HEK293 (cell line): ENCODE data around the gene TIE1.
A peak's percentile ranks its signal among the peaks of the same experiment; 100 is the strongest.

Experiments
- CTCF ChIA-PET: fragments of 350-600 bp; formaldehyde crosslinking; extraction: SDS; loops from one replicate; lab custom pipeline; 2021; ENCODE audit warnings: antibody characterized with exemption; lab: Yijun Ruan, JAX
- POLR2A ChIA-PET: fragments of 300-600 bp; formaldehyde crosslinking; extraction: SDS; loops from one replicate; lab custom pipeline; 2020; ENCODE audit warnings: antibody characterized with exemption, inconsistent platforms; lab: Yijun Ruan, JAX
- H3K27ac ChIP-seq: fragments of 200-500 bp; sonication (Bioruptor generic); 2 replicates; pipeline ENCODE4 v1.5.1; 2014; ENCODE audit warnings: low read depth, low read length, control low read depth, inconsistent platforms; ENCODE audit errors: extremely low read depth
- H3K36me3 ChIP-seq, 2 experiments: fragments of 200-500 bp in 1 of 2; sonication (Bioruptor generic) in 1 of 2; 1 replicate in 1 of 2; 2 replicates in 1 of 2; pipeline ENCODE4 v1.5.1; 2014 to 2017; ENCODE audit warnings: inconsistent platforms in 2 of 2, low read length in 2 of 2; ENCODE audit not compliant: control insufficient read depth in 2 of 2, insufficient read depth in 1 of 2
- H3K4me1 ChIP-seq: fragments of 200-500 bp; sonication (Bioruptor generic); 2 replicates; pipeline ENCODE4 v1.5.1; 2014; ENCODE audit warnings: mild to moderate bottlenecking, low read length, inconsistent platforms; ENCODE audit not compliant: control insufficient read depth, insufficient read depth
- H3K4me3 ChIP-seq: 2 replicates; pipeline ENCODE4 v1.5.1; 2011; ENCODE audit warnings: low read depth, mild to moderate bottlenecking, control low read depth, low read length, moderate library complexity
- H3K9me3 ChIP-seq: fragments of 200-500 bp; sonication (Bioruptor generic); 2 replicates; pipeline ENCODE4 v1.5.1; 2014; ENCODE audit warnings: low read depth, low read length, inconsistent platforms; ENCODE audit not compliant: control insufficient read depth, insufficient read depth
- BCL11B ChIP-seq: fragments of 450-650 bp; formaldehyde crosslinking; IDR thresholded peaks from 2 replicates; pipeline ENCODE4 v1.5.1; 2016; ENCODE audit warnings: low read depth, missing biosample characterization, missing genetic modification characterization
- HOXD13 ChIP-seq: sonication (generic); formaldehyde crosslinking; IDR thresholded peaks from 2 replicates; pipeline ENCODE4 v1.8.0; 2022; ENCODE audit warnings: missing genetic modification reagents, borderline replicate concordance
- KLF8 ChIP-seq: fragments of 450-650 bp; formaldehyde crosslinking; IDR thresholded peaks from 2 replicates; pipeline ENCODE4 v1.5.1; 2016; ENCODE audit warnings: missing biosample characterization, missing genetic modification characterization
- PATZ1 ChIP-seq: fragments of 450-650 bp; formaldehyde crosslinking; IDR thresholded peaks from 2 replicates; pipeline ENCODE4 v1.5.1; 2016; ENCODE audit warnings: missing biosample characterization, missing genetic modification characterization
- REPIN1 ChIP-seq: fragments of 450-650 bp; formaldehyde crosslinking; IDR thresholded peaks from 2 replicates; pipeline ENCODE4 v1.5.1; 2017; ENCODE audit warnings: missing biosample characterization, missing genetic modification characterization, low read depth
- TCF7L2 ChIP-seq: IDR thresholded peaks from 2 replicates; pipeline ENCODE4 v1.6.1; 2011; ENCODE audit warnings: low read depth, mild to moderate bottlenecking, inconsistent platforms, low read length, moderate library complexity, borderline replicate concordance
- TRIM28 ChIP-seq: IDR thresholded peaks from 2 replicates; pipeline ENCODE4 v1.6.1; 2011; ENCODE audit warnings: low read length, control low read depth, borderline replicate concordance
- WT1 ChIP-seq: fragments of 450-650 bp; formaldehyde crosslinking; IDR thresholded peaks from 2 replicates; pipeline ENCODE4 v1.5.1; 2016; ENCODE audit warnings: missing biosample characterization, missing genetic modification characterization
- ZBTB17 ChIP-seq: fragments of 450-650 bp; formaldehyde crosslinking; IDR thresholded peaks from 2 replicates; pipeline ENCODE4 v1.5.1; 2016; ENCODE audit warnings: missing biosample characterization, missing genetic modification characterization
- ZBTB20 ChIP-seq: fragments of 450-650 bp; formaldehyde crosslinking; IDR thresholded peaks from 2 replicates; pipeline ENCODE4 v1.5.1; 2016; ENCODE audit warnings: missing biosample characterization, missing genetic modification characterization
- ZBTB21 ChIP-seq: fragments of 450-650 bp; formaldehyde crosslinking; IDR thresholded peaks from 2 replicates; pipeline ENCODE4 v1.5.1; 2017; ENCODE audit warnings: missing biosample characterization, missing genetic modification characterization
- ZBTB44 ChIP-seq: fragments of 450-650 bp; IDR thresholded peaks from 2 replicates; pipeline ENCODE4 v1.5.1; 2018; ENCODE audit warnings: missing biosample characterization, mild to moderate bottlenecking, missing genetic modification characterization
- ZEB2 ChIP-seq: fragments of 450-650 bp; formaldehyde crosslinking; IDR thresholded peaks from 2 replicates; pipeline ENCODE4 v1.5.1; 2016; ENCODE audit warnings: missing biosample characterization, missing genetic modification characterization
- ZFHX2 ChIP-seq: fragments of 450-650 bp; formaldehyde crosslinking; conservative IDR thresholded peaks from 2 replicates; pipeline ENCODE4 v1.5.1; 2016; ENCODE audit warnings: missing biosample characterization, missing genetic modification characterization
- ZNF133 ChIP-seq: fragments of 450-650 bp; formaldehyde crosslinking; IDR thresholded peaks from 2 replicates; pipeline ENCODE4 v1.5.1; 2016; ENCODE audit warnings: missing biosample characterization, missing genetic modification characterization
- ZNF16 ChIP-seq: fragments of 450-650 bp; formaldehyde crosslinking; IDR thresholded peaks from 2 replicates; pipeline ENCODE4 v1.5.1; 2016; ENCODE audit warnings: low read depth, missing biosample characterization, missing genetic modification characterization
- ZNF2 ChIP-seq: fragments of 450-650 bp; formaldehyde crosslinking; IDR thresholded peaks from 2 replicates; pipeline ENCODE4 v1.5.1; 2016; ENCODE audit warnings: missing biosample characterization, missing genetic modification characterization
- ZNF280D ChIP-seq: fragments of 450-650 bp; formaldehyde crosslinking; IDR thresholded peaks from 2 replicates; pipeline ENCODE4 v1.5.1; 2016; ENCODE audit warnings: missing biosample characterization, missing genetic modification characterization
- ZNF335 ChIP-seq: fragments of 450-650 bp; formaldehyde crosslinking; conservative IDR thresholded peaks from 2 replicates; pipeline ENCODE4 v1.5.1; 2016; ENCODE audit warnings: missing biosample characterization, missing genetic modification characterization
- ZNF366 ChIP-seq: fragments of 450-650 bp; formaldehyde crosslinking; conservative IDR thresholded peaks from 2 replicates; pipeline ENCODE4 v1.5.1; 2016; ENCODE audit warnings: missing biosample characterization, missing genetic modification characterization
- ZNF391 ChIP-seq: fragments of 450-650 bp; formaldehyde crosslinking; IDR thresholded peaks from 2 replicates; pipeline ENCODE4 v1.5.1; 2016; ENCODE audit warnings: low read depth, missing biosample characterization, missing genetic modification characterization, borderline replicate concordance
- ZNF394 ChIP-seq: fragments of 450-650 bp; formaldehyde crosslinking; IDR thresholded peaks from 2 replicates; pipeline ENCODE4 v1.5.1; 2016; ENCODE audit warnings: missing biosample characterization, missing genetic modification characterization, mild to moderate bottlenecking, moderate library complexity, borderline replicate concordance
- ZNF600 ChIP-seq: fragments of 450-650 bp; formaldehyde crosslinking; IDR thresholded peaks from 2 replicates; pipeline ENCODE4 v1.5.1; 2016; ENCODE audit warnings: missing biosample characterization, missing genetic modification characterization
- ZNF623 ChIP-seq: fragments of 450-650 bp; formaldehyde crosslinking; IDR thresholded peaks from 2 replicates; pipeline ENCODE4 v1.5.1; 2016; ENCODE audit warnings: missing biosample characterization, missing genetic modification characterization
- ZNF639 ChIP-seq: fragments of 450-650 bp; formaldehyde crosslinking; IDR thresholded peaks from 2 replicates; pipeline ENCODE4 v1.5.1; 2016; ENCODE audit warnings: missing biosample characterization, missing genetic modification characterization
- ZNF670 ChIP-seq: fragments of 450-650 bp; formaldehyde crosslinking; IDR thresholded peaks from 2 replicates; pipeline ENCODE4 v1.5.1; 2016; ENCODE audit warnings: missing biosample characterization, missing genetic modification characterization, low read depth
- ZNF677 ChIP-seq: fragments of 450-650 bp; IDR thresholded peaks from 2 replicates; pipeline ENCODE4 v1.5.0; 2018; ENCODE audit warnings: missing biosample characterization, mild to moderate bottlenecking, missing genetic modification characterization, moderate library complexity
- ZNF777 ChIP-seq: fragments of 450-650 bp; formaldehyde crosslinking; IDR thresholded peaks from 2 replicates; pipeline ENCODE4 v1.5.1; 2017; ENCODE audit warnings: missing biosample characterization, missing genetic modification characterization, borderline replicate concordance
- ZNF791 ChIP-seq: fragments of 450-650 bp; formaldehyde crosslinking; IDR thresholded peaks from 2 replicates; pipeline ENCODE4 v1.5.1; 2016; ENCODE audit warnings: missing biosample characterization, missing genetic modification characterization
- ZSCAN16 ChIP-seq: fragments of 450-650 bp; formaldehyde crosslinking; IDR thresholded peaks from 2 replicates; pipeline ENCODE4 v1.5.1; 2016; ENCODE audit warnings: missing biosample characterization, missing genetic modification characterization

The TIE1 gene

GRCh38 chr1:43349594-43350306, 49.0 kb downstream of the TIE1 start:
- Histone ChIP-seq H3K4me1 (0 out of 2 replicates have a peak, but pooled peaks cover 3% of the 10 kb centered on the region), H3K27ac (peak overlapping the region; percentile 48; the same call in 1 of the 2 replicates), H3K4me3 (peak overlapping the region; percentile 55), H3K9me3 (no peaks in the 10 kb centered on the region), H3K36me3 (no peaks in the 10 kb centered on the region)
- ChIA-PET CTCF (interaction anchor here (1.2 kb wide), 1 partner anchor 8 kb away, joined by 5 read pairs; the partner anchor contains the start of gene CDC20), POLR2A (interaction anchor here (2.3 kb wide), 1 partner anchor 9 kb away, joined by 5 read pairs; the partner anchor contains the start of gene CDC20)
- TF ChIP-seq ZBTB44 = no peak
- TF ChIP-seq TCF7L2 = no peak
- peak; percentile 60 for TF ChIP-seq ZBTB17 (tag by site-specific recombination)
- TF ChIP-seq ZFHX2 (tag by site-specific recombination) = peak; percentile 100; the same call in 1 of the 2 replicates
- TF ChIP-seq ZNF394 = no peak
- peak; percentile 68; the same call in 1 of the 2 replicates for TF ChIP-seq PATZ1 (tag by site-specific recombination)
- TF ChIP-seq HOXD13 (CRISPR knock-in tag) = no peak
- peak; percentile 63; the same call in 1 of the 2 replicates for TF ChIP-seq KLF8 (tag by site-specific recombination)
- 0 out of 2 replicates have a peak, but pooled peaks have one; percentile 19 for TF ChIP-seq WT1 (tag by site-specific recombination)
- TF ChIP-seq ZNF366 (tag by site-specific recombination) = no peak
- 0 out of 2 replicates have a peak, but pooled peaks have one; percentile 15 for TF ChIP-seq ZNF600 (tag by site-specific recombination)
- no peak for TF ChIP-seq TRIM28
- no peak for TF ChIP-seq BCL11B (tag by site-specific recombination)
- TF ChIP-seq ZNF133 (tag by site-specific recombination) = peak; percentile 30; the same call in 1 of the 2 replicates
- TF ChIP-seq ZNF280D (tag by site-specific recombination) = no peak
- TF ChIP-seq ZNF777 (tag by site-specific recombination) = 0 out of 2 replicates have a peak, but pooled peaks have one; percentile 28
- TF ChIP-seq ZBTB20 (tag by site-specific recombination) = no peak
- TF ChIP-seq ZNF335 = no peak; the same call in 1 of the 2 replicates
- no peak for TF ChIP-seq ZNF670 (tag by site-specific recombination)
- peak; percentile 5; the same call in 1 of the 2 replicates for TF ChIP-seq ZNF391 (tag by site-specific recombination)
- no peak for TF ChIP-seq ZSCAN16 (tag by site-specific recombination)
- peak; percentile 6; the same call in 1 of the 2 replicates for TF ChIP-seq ZNF2 (tag by site-specific recombination)
- TF ChIP-seq ZBTB21 = no peak
- 0 out of 2 replicates have a peak, but pooled peaks have one; percentile 16 for TF ChIP-seq ZEB2 (tag by site-specific recombination)
- TF ChIP-seq ZNF639 (tag by site-specific recombination) = 0 out of 2 replicates have a peak, but pooled peaks have one; percentile 26
- TF ChIP-seq REPIN1 (tag by site-specific recombination) = no peak
- TF ChIP-seq ZNF677 (tag by site-specific recombination) = no peak
- TF ChIP-seq ZNF623 (tag by site-specific recombination) = peak; percentile 44
- TF ChIP-seq ZNF16 (tag by site-specific recombination) = no peak
- no peak for TF ChIP-seq ZNF791 (tag by site-specific recombination)
